Thyroid gland (tissue), 4 donors: ENCODE measurements around the gene DNM2. TPM values are rescaled to one million over a fixed set of nuclear protein-coding genes. Genes with fewer than 3 reads are reported as not detected.

Experiments used
- DNase-seq, 2 donors: peaks; one replicate each; pipeline ENCODE4 v3.0.0-alpha.2; 2019
- H3K27ac ChIP-seq, 3 donors: fragments of 200-600 bp; sonication (generic); 1 replicate in 2 of 3; 2 replicates in 1 of 3; pipeline ENCODE4 v1.5.1; 2016 to 2019; ENCODE audit warnings: mild to moderate bottlenecking in 1 of 3, moderate library complexity in 1 of 3
- H3K27me3 ChIP-seq: fragments of 200-600 bp; sonication (generic); one replicate; pipeline ENCODE4 v1.5.1; 2019
- H3K36me3 ChIP-seq, 2 donors: fragments of 200-600 bp; sonication (generic); one replicate each; pipeline ENCODE4 v1.5.1; 2016 to 2019
- H3K4me1 ChIP-seq, 2 donors: fragments of 200-600 bp; sonication (generic); one replicate each; pipeline ENCODE4 v1.5.1; 2017 to 2019
- H3K4me3 ChIP-seq, 3 donors: fragments of 200-600 bp; sonication (generic); replicated peaks in 1 of 3; 1 replicate in 2 of 3; 2 replicates in 1 of 3; pipeline ENCODE4 v1.5.1; 2016; ENCODE audit warnings: mild to moderate bottlenecking in 1 of 3
- H3K9me3 ChIP-seq: fragments of 200-600 bp; sonication (generic); one replicate; pipeline ENCODE4 v1.5.1; 2017
- CTCF ChIP-seq, 6 experiments: fragments of 200-600 bp in 3 of 6; fragments of 450-650 bp in 3 of 6; sonication (generic) in 3 of 6; IDR thresholded peaks; one replicate each; pipeline ENCODE4 v1.5.1; 2016 to 2019; ENCODE audit warnings: antibody characterized with exemption in 6 of 6, mild to moderate bottlenecking in 2 of 6, inconsistent platforms in 1 of 6, moderate library complexity in 1 of 6
- POLR2A ChIP-seq, 2 donors: fragments of 450-650 bp; IDR thresholded peaks; one replicate each; pipeline ENCODE4 v1.6.1; 2017; ENCODE audit warnings: antibody characterized with exemption in 2 of 2, mild to moderate bottlenecking in 2 of 2, moderate library complexity in 1 of 2
- WGBS, 2 donors: methylation state at CpG; one replicate each; pipeline ENCODE4 v1.1.5; 2017; 5-methylcytosine and 5-hydroxymethylcytosine counted together
- intact Hi-C: fragments of 100-400 bp; cut with DNase I; formaldehyde crosslinking; loops from one replicate; pipeline ENCODE4 v1.15.1; 2023
- total RNA-seq, 4 donors: library from RNA; depleted of rRNA; stranded (reverse); fragments of >200 nt; gene quantifications; one replicate each; pipeline ENCODE4 v1.2.3, GENCODE V29; 2016

Gene DNM2
- total RNA-seq, 4 donors from 2014 or later = 95.1 to 155 (median 120) TPM

- intact Hi-C loops = no loop called here
- no peak for DNase-seq
- Histone ChIP-seq H3K27ac (no peak overlapping the region), H3K36me3 (peaks cover 27 to 40% of the 10 kb centered on the region in 2 donors), H3K4me1 (peaks cover 14 to 23% of the 10 kb centered on the region in 2 donors), H3K4me3 (no peak overlapping the region), H3K27me3 (no peaks in the 10 kb centered on the region), H3K9me3 (no peaks in the 10 kb centered on the region)
- no peak for TF ChIP-seq CTCF (IDR thresholded peaks at IDR 0.05)
- TF ChIP-seq POLR2A (IDR thresholded peaks at IDR 0.05) = no peak
- 89 to 98% methylated on average over 8 to 9 of the region's 9 CpGs for WGBS, 2 donors
Measured at GRCh38 chr19:10803252-10803651, 85.4 kb downstream of the DNM2 start.

- Histone ChIP-seq H3K9me3 (no peaks in the 10 kb centered on the region), H3K27me3 (no peaks in the 10 kb centered on the region), H3K4me1 (peaks cover 6 to 9% of the 10 kb centered on the region in 2 donors), H3K36me3 (peaks cover 37 to 43% of the 10 kb centered on the region in 2 donors), H3K4me3 (no peak overlapping the region), H3K27ac (no peak overlapping the region)
- intact Hi-C loops = no loop called here
- TF ChIP-seq CTCF (IDR thresholded peaks at IDR 0.05) (no peak), POLR2A (IDR thresholded peaks at IDR 0.05) (no peak)
- DNase-seq = no peak
- 91 to 94% methylated on average over 11 of the region's 11 CpGs for WGBS, 2 donors
Measured at GRCh38 chr19:10805065-10805757, 87.3 kb downstream of the DNM2 start.

- TF ChIP-seq POLR2A (IDR thresholded peaks at IDR 0.05) (no peak), CTCF (IDR thresholded peaks at IDR 0.05) (no peak)
- no peaks in the 10 kb centered on the region for H3K27me3 ChIP-seq
- peaks cover 40 to 43% of the 10 kb centered on the region in 2 donors for H3K36me3 ChIP-seq
- 85 to 96% methylated on average over 11 of the region's 11 CpGs for WGBS, 2 donors
- peaks cover under 1 to 3% of the 10 kb centered on the region in 2 donors for H3K4me1 ChIP-seq
- DNase-seq = no peak
- no peaks in the 10 kb centered on the region for H3K9me3 ChIP-seq
- H3K4me3 ChIP-seq = no peak overlapping the region
- H3K27ac ChIP-seq = no peak overlapping the region
- intact Hi-C loops = no loop called here
Measured at GRCh38 chr19:10805758-10806247, 87.9 kb downstream of the DNM2 start.

GRCh38 chr19:10808937-10809649 is 91.2 kb downstream of the DNM2 start:
- Histone ChIP-seq H3K27ac (no peak overlapping the region), H3K4me1 (no peaks in the 10 kb centered on the region), H3K4me3 (no peak overlapping the region), H3K9me3 (no peaks in the 10 kb centered on the region), H3K36me3 (peaks cover 24 to 38% of the 10 kb centered on the region in 2 donors), H3K27me3 (no peaks in the 10 kb centered on the region)
- intact Hi-C loops = no loop called here
- TF ChIP-seq CTCF (IDR thresholded peaks at IDR 0.05) (no peak), POLR2A (IDR thresholded peaks at IDR 0.05) (no peak)
- no peak for DNase-seq
- WGBS, 2 donors = 88 to 93% methylated on average over 8 to 10 of the region's 10 CpGs
